ENCODE results near the gene FARSB.

The FARSB gene

GRCh38 chr2:222525811-222526210 lies 130.1 kb downstream of the FARSB start:
- DNase-seq (ENCODE audit: extremely low read depth, low read depth) = no peak
- H3K4me3 ChIP-seq (replicated peaks; ENCODE audit: low read depth, low read length) = no peak overlapping the region
- no peak for TF ChIP-seq CTCF (IDR thresholded peaks at IDR 0.05; ENCODE audit: low read depth, low read length, missing control alignments)

- DNase-seq (ENCODE audit: extremely low read depth, low read depth) = no peak
- TF ChIP-seq CTCF (IDR thresholded peaks at IDR 0.05; ENCODE audit: low read depth, low read length, missing control alignments) = no peak
- H3K4me3 ChIP-seq (replicated peaks; ENCODE audit: low read depth, low read length) = no peak overlapping the region
Observed at GRCh38 chr2:222523783-222524544, 131.9 kb downstream of the FARSB start.

- DNase-seq (ENCODE audit: extremely low read depth, low read depth) = no peak
- H3K4me3 ChIP-seq (replicated peaks; ENCODE audit: low read depth, low read length) = no peak overlapping the region
- TF ChIP-seq CTCF (IDR thresholded peaks at IDR 0.05; ENCODE audit: low read depth, low read length, missing control alignments) = no peak
Observed at GRCh38 chr2:222522082-222522481, 133.8 kb downstream of the FARSB start.

GRCh38 chr2:222521099-222521498 lies 134.8 kb downstream of the FARSB start:
- TF ChIP-seq CTCF (IDR thresholded peaks at IDR 0.05; ENCODE audit: low read depth, low read length, missing control alignments) = no peak
- DNase-seq (ENCODE audit: extremely low read depth, low read depth) = no peak
- no peak overlapping the region for H3K4me3 ChIP-seq (replicated peaks; ENCODE audit: low read depth, low read length)

Measured in HFF-Myc (cell line).